SK-N-SH (cell line): ENCODE results near the gene ACKR3. TPM values are rescaled to one million over a fixed set of nuclear protein-coding genes. Genes with fewer than 3 reads are reported as not detected.

Experiments
- CTCF ChIA-PET: fragments of 300-600, 350-600 bp; formaldehyde crosslinking; extraction: SDS; loops from one replicate; lab custom pipeline; 2021; lab: Yijun Ruan, JAX
- POLR2A ChIA-PET: fragments of 350-600 bp; sonication (Branson Sonifier 250); formaldehyde crosslinking; extraction: SDS; loops from one replicate; lab custom pipeline; 2020; ENCODE audit warnings: antibody characterized with exemption, inconsistent platforms; lab: Yijun Ruan, JAX
- DNase-seq: peaks from one replicate; pipeline ENCODE4 v3.0.0; 2012
- H2AFZ ChIP-seq: fragments of 200-600 bp; sonication (generic); 2 replicates; pipeline ENCODE4 v1.8.1; 2016; ENCODE audit warnings: antibody characterized with exemption, mild to moderate bottlenecking, low read depth
- H3F3A ChIP-seq: fragments of 200-600 bp; sonication (generic); replicated peaks from 2 replicates; pipeline ENCODE3; 2016; ENCODE audit warnings: antibody characterized with exemption, mild to moderate bottlenecking; ENCODE audit not compliant: insufficient read depth
- H3K27ac ChIP-seq, 2 experiments: fragments of 200-500 bp in 1 of 2; fragments of 200-600 bp in 1 of 2; sonication (Bioruptor generic) in 1 of 2; sonication (generic), shearing (Covaris generic) in 1 of 2; 2 replicates each; pipeline versions ENCODE4 v1.5.1 to v1.6.1; 2014 to 2016; ENCODE audit warnings: low read depth in 2 of 2, inconsistent platforms in 1 of 2, low read length in 1 of 2, mild to moderate bottlenecking in 1 of 2, mixed read lengths in 1 of 2
- H3K27me3 ChIP-seq: fragments of 200-600 bp; sonication (generic), shearing (Covaris generic); 2 replicates; pipeline ENCODE4 v1.6.1; 2016; ENCODE audit warnings: mixed run types; ENCODE audit not compliant: insufficient read depth
- H3K36me3 ChIP-seq, 2 experiments: fragments of 200-500 bp in 1 of 2; fragments of 200-600 bp in 1 of 2; sonication (Bioruptor generic) in 1 of 2; sonication (generic) in 1 of 2; replicated peaks in 1 of 2; 2 replicates each; pipeline versions ENCODE3 to v1.5.1; 2014 to 2016; ENCODE audit warnings: low read length in 1 of 2, mild to moderate bottlenecking in 1 of 2; ENCODE audit not compliant: insufficient read depth in 2 of 2, control insufficient read depth in 1 of 2
- H3K4me1 ChIP-seq, 2 experiments: fragments of 200-500 bp in 1 of 2; fragments of 200-600 bp in 1 of 2; sonication (Bioruptor generic) in 1 of 2; sonication (generic), shearing (Covaris generic) in 1 of 2; 2 replicates each; pipeline versions ENCODE4 v1.5.1 to v1.6.1; 2014 to 2016; ENCODE audit warnings: low read depth in 1 of 2, low read length in 1 of 2, mixed run types in 1 of 2; ENCODE audit not compliant: insufficient read depth in 2 of 2, control insufficient read depth in 1 of 2
- H3K4me2 ChIP-seq: fragments of 200-600 bp; sonication (generic), shearing (Covaris generic); 2 replicates; pipeline ENCODE4 v1.6.1; 2017; ENCODE audit warnings: mixed run types
- H3K4me3 ChIP-seq, 2 experiments: fragments of 200-500 bp in 1 of 2; fragments of 200-600 bp in 1 of 2; sonication (Bioruptor generic) in 1 of 2; sonication (generic), shearing (Covaris generic) in 1 of 2; 2 replicates each; pipeline versions ENCODE4 v1.5.1 to v1.8.1; 2014 to 2016; ENCODE audit warnings: low read depth in 2 of 2, inconsistent platforms in 1 of 2, low read length in 1 of 2, mild to moderate bottlenecking in 1 of 2, mixed read lengths in 1 of 2, moderate library complexity in 1 of 2
- H3K79me2 ChIP-seq: fragments of 200-600 bp; sonication (generic); 2 replicates; pipeline ENCODE4 v1.8.1; 2017; ENCODE audit warnings: mild to moderate bottlenecking; ENCODE audit not compliant: insufficient read depth
- H3K9ac ChIP-seq: fragments of 200-600 bp; sonication (generic); 2 replicates; pipeline ENCODE4 v1.6.1; 2017; ENCODE audit warnings: mixed run types
- H3K9me2 ChIP-seq: fragments of 200-600 bp; sonication (generic); 2 replicates; pipeline ENCODE4 v1.6.1; 2017; ENCODE audit warnings: mixed run types
- H3K9me3 ChIP-seq: fragments of 200-600 bp; sonication (generic); 2 replicates; pipeline ENCODE4 v1.6.1; 2017; ENCODE audit warnings: mixed run types, mild to moderate bottlenecking, moderate library complexity
- H4K20me1 ChIP-seq: fragments of 200-600 bp; sonication (generic); 2 replicates; pipeline ENCODE4 v1.6.1; 2017; ENCODE audit warnings: mild to moderate bottlenecking, mixed run types; ENCODE audit not compliant: insufficient read depth
- ELF1 ChIP-seq: IDR thresholded peaks from 2 replicates; pipeline ENCODE4 v1.4.0; 2012
- EZH2phosphoT487 ChIP-seq: fragments of 200-600 bp; sonication (generic); IDR thresholded peaks from 2 replicates; pipeline ENCODE4 v1.6.1; 2017; ENCODE audit warnings: low read depth, mixed run types, mild to moderate bottlenecking, antibody characterized with exemption, moderate library complexity, borderline replicate concordance
- GATA2 ChIP-seq: sonication (generic); formaldehyde crosslinking; IDR thresholded peaks from 2 replicates; pipeline ENCODE4 v1.5.0; 2020; ENCODE audit warnings: mild to moderate bottlenecking, missing genetic modification reagents
- JUND ChIP-seq: IDR thresholded peaks from 2 replicates; pipeline ENCODE4 v1.4.0; 2012
- NFIC ChIP-seq: IDR thresholded peaks from 2 replicates; pipeline ENCODE4 v1.4.0; 2012; ENCODE audit warnings: borderline replicate concordance
- NRF1 ChIP-seq: IDR thresholded peaks from 2 replicates; pipeline ENCODE4 v1.6.1; 2012; ENCODE audit warnings: low read depth, mild to moderate bottlenecking, low read length
- RAD21 ChIP-seq: IDR thresholded peaks from 2 replicates; pipeline ENCODE4 v1.6.1; 2012; ENCODE audit warnings: mild to moderate bottlenecking, low read length
- RCOR1 ChIP-seq: fragments of 150-350 bp; IDR thresholded peaks from 2 replicates; pipeline ENCODE4 v1.6.1; 2017; ENCODE audit warnings: antibody characterized with exemption, low read length
- TCF12 ChIP-seq: IDR thresholded peaks from 2 replicates; pipeline ENCODE4 v1.4.0; 2012
- USF2 ChIP-seq: fragments of 150-350 bp; IDR thresholded peaks from 2 replicates; pipeline ENCODE4 v1.6.1; 2017; ENCODE audit warnings: antibody characterized with exemption, low read length, low read depth, borderline replicate concordance
- ZBTB33 ChIP-seq: IDR thresholded peaks from 2 replicates; pipeline ENCODE4 v1.4.0; 2012; ENCODE audit warnings: low read depth, borderline replicate concordance
- WGBS: methylation state at CpG from one replicate; pipeline ENCODE4 v1.1.6; 2017; ENCODE audit warnings: low lambda C conversion rate; 5-methylcytosine and 5-hydroxymethylcytosine counted together
- polyA plus RNA-seq, 3 experiments: library from polyadenylated mRNA; depleted of rRNA; stranded (reverse); fragments of >200 nt; gene quantifications; 2 replicates each; pipeline ENCODE4 v1.2.3, GENCODE V29; 2012

ACKR3 gene
- polyA plus RNA-seq, 1 of the 3 experiments (the other 2 are of a cell fraction), result not detected

GRCh38 chr2:236552212-236552542, 17.4 kb upstream of the ACKR3 start:
- no peak overlapping the region for H3K27ac ChIP-seq
- H3K4me1 ChIP-seq, result no peaks in the 10 kb centered on the region
- no peak for DNase-seq
- no peaks in the 10 kb centered on the region for H3K36me3 ChIP-seq
- WGBS, result 36% methylated on average over 6 of the region's 6 CpGs
- no peaks in the 10 kb centered on the region for H3K79me2 ChIP-seq
- POLR2A ChIA-PET, result no interaction called here
- no peak overlapping the region for H3K4me3 ChIP-seq
- H3K9me2 ChIP-seq, result no peaks in the 10 kb centered on the region
- no peak for TF ChIP-seq EZH2phosphoT487
- no peak for TF ChIP-seq TCF12
- TF ChIP-seq ELF1, result no peak
- TF ChIP-seq NRF1, result no peak
- no peak for TF ChIP-seq GATA2
- TF ChIP-seq RCOR1, result no peak
- no peak for TF ChIP-seq USF2
- TF ChIP-seq, all 33 proteins: peak for 0
- Histone ChIP-seq H3K27me3 (no peaks in the 10 kb centered on the region; the same call in 1 of the 2 replicates), H3K9me3 (no peaks in the 10 kb centered on the region), H3K9ac (no peak overlapping the region), H3F3A (no peaks in the 10 kb centered on the region), H3K4me2 (no peak overlapping the region), H4K20me1 (no peaks in the 10 kb centered on the region), H2AFZ (no peak overlapping the region)
- CTCF ChIA-PET, result no interaction called here

GRCh38 chr2:236552581-236553363, 16.9 kb upstream of the ACKR3 start:
- no peaks in the 10 kb centered on the region for H3K36me3 ChIP-seq
- H2AFZ ChIP-seq, result no peak overlapping the region
- no peaks in the 10 kb centered on the region for H3K79me2 ChIP-seq
- no peak overlapping the region for H3K9ac ChIP-seq
- WGBS, result 22% methylated on average over 11 of the region's 11 CpGs
- no peaks in the 10 kb centered on the region for H4K20me1 ChIP-seq
- H3F3A ChIP-seq, result no peaks in the 10 kb centered on the region
- H3K9me3 ChIP-seq, result no peaks in the 10 kb centered on the region
- H3K4me3 ChIP-seq, result no peak overlapping the region
- TF ChIP-seq RAD21 (no peak), NFIC (no peak), JUND (no peak), RCOR1 (no peak), ZBTB33 (no peak)
- TF ChIP-seq, all 33 proteins: peak for 0
- Histone ChIP-seq H3K4me2 (no peak overlapping the region), H3K4me1 (no peaks in the 10 kb centered on the region), H3K27me3 (no peaks in the 10 kb centered on the region; the same call in 1 of the 2 replicates), H3K27ac (no peak overlapping the region), H3K9me2 (no peaks in the 10 kb centered on the region)
- ChIA-PET POLR2A (no interaction called here), CTCF (interaction anchor here (1.1 kb wide), 1 partner anchor 17 kb away, joined by 3 read pairs; the partner anchor contains the start of gene ACKR3)
- DNase-seq, result no peak
